ENCODE measurements around the gene TRPC1.

TRPC1 gene

DNA sequence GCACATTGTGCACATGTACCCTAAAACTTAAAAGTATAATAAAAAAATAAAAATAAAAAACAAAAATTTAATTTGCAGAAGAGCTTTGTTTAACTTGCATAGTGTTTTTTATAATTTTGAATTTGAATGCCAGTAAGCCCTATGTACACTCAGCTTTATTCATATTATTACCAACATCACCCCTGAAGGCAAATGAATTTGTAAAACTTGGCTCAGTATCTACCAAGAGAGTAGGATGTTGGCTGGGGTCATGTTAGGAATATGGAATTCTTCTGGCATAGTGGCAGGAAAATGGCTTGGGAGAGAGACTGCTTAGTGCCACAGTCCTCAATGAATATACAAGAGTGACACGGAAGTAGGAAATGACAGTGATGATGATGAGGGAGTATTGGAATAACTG, 30.7 kb downstream of the TRPC1 start:
- DNase-seq (ENCODE audit: low read depth), result no peak

DNA sequence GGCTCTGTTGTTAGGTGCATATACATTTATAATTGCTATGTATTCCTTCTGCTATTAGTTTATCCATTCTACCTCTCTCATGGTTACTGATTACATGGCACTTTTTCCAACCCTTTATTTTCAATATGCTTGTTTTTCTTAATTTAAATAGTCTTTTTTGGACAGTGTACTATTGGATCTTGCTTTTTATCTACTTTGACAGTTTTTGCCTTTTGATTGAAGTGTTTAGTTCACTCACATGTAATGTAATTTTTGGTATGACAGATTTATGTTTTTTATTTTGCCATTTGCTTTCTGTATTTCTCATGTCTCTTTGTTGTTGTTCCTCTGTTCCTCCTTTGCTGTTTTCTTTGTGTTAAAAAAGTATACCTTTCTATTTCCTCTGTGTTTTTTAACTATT, 44.5 kb downstream of the TRPC1 start:
- no peak for DNase-seq (ENCODE audit: low read depth)

DNA sequence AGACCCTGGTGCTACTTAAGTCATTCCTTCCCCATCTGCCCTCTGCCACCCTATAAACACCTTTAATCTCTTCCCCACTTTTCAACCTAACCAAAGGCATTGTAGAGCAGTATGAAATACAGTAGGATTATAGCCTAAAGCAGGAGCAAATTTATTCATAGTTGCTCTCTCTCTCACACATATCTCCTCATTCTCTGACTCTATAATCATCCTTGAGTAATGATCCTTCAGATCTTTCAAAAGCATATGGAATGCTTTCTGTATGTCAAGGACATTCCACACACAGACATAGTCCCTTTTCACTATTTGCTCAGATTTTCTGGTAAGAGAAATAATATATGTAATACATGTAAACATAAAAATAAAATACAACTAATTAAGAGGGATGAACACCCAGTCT, 54.1 kb downstream of the TRPC1 start:
- no peak for DNase-seq (ENCODE audit: low read depth)

DNA sequence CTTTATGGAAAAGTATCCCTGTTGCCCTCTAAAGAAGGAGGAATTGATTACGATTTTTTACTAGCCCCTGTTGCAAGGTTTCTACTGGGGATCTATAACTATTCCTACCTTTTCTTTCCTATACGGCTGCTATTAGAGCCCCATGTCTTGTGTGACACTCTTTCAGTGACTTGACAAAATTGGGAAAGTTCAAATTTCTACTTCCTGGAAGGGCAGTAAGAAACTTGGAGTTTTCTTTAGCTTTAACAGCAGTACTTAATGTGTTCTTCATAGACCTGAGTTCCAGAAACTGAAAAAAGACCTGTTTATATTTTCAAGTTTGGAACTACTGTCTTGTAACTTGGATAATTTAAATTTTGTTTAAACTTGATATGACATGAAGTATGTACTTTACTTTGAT, 54.7 kb downstream of the TRPC1 start:
- DNase-seq (ENCODE audit: low read depth), result no peak

DNA sequence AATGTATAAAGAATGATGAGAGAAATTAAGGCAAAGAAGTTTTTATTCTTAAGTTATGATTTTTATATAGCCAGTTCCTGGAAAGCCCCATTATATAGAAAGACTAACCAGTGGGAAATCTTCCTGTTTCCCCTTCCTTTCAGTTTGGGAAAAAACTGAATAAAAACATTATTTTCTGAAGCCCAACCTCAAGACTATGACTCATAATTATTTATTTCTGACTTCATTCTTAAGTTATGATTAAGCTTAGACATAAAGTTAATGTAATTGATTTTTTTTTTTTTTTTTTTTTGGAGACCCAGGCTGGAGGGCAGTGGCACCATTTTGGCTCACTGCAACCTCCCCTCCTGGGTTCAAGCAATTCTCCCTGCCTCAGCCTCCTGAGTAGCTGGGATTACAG, 55.8 kb downstream of the TRPC1 start:
- DNase-seq (ENCODE audit: low read depth), result peak; percentile 21

DNA sequence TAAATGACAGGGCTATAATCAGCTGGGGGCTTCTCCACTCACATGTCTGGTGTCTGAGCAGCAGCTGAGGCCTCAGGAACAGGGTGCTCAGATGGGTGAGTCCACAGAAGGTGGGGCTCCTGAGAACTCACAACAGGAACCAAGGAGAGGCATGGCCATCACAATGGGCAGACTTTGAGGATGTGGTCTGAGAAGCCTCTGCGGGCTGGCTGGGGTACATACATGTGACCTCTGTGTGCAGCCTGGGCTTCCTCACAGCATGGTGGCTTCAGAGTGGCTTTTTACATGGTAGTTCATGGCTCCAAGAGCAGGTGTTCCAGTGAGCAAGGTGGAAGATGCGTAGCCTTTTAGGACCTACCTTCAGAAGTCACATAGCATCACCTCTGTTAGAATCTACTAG, 58.8 kb downstream of the TRPC1 start:
- no peak for DNase-seq (ENCODE audit: low read depth)

DNA sequence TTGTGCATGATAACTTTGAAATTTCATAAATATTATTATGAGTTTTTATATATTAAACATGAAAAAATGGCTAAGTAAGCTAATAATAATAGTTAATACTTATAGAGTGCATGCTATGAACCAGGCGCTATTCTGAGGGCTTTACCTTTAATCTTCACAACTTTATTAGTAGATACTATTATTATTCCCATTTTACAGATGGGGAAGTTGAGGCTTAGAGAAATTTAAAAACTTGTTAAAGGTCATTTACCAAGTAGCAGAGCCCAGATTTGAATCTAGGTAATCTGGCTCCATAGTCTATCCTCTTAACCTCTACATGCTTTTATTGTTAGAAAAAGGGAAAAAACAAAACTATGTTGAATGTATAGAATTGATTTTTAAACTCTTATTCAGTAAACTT, 60.4 kb downstream of the TRPC1 start:
- DNase-seq (ENCODE audit: low read depth), result no peak

DNA sequence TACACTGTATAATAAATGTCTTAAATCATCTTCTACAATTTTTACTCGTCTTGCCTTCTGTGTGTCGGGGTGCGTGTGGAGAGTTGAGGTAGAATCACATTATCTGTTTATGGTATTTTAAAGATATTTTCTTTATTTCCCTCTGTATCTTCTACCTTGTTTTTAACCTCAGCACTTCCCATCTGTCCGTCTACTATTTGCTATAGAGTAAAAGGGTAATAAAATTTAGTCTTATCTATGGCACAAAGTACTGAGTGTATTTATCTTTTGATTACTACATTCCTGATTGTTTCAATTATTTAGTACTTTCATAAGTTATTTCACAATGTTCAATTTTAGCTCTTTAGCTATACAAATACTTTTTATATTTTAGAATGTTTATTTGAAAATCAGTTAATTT, 62.2 kb downstream of the TRPC1 start:
- DNase-seq (ENCODE audit: low read depth), result no peak

DNA sequence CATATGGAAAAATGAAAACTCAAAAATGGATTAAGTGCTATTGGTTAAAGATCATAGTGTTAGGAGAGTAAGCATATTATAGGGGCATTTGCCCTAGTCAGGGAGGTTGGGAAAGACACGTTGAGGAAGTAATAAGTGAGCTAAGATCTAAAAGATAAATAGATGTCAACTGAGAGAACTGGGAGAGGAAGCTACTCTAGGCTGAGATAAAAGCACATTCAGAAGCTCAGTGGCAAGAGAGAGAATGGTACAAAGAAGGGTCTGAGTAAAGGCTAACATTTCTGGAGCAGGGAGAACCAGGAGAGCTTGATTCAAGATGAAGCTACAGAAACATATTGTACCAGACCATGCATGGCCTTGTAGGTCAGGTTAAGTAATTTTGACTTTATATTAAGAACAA, 63.9 kb downstream of the TRPC1 start:
- DNase-seq (ENCODE audit: low read depth), result no peak

DNA sequence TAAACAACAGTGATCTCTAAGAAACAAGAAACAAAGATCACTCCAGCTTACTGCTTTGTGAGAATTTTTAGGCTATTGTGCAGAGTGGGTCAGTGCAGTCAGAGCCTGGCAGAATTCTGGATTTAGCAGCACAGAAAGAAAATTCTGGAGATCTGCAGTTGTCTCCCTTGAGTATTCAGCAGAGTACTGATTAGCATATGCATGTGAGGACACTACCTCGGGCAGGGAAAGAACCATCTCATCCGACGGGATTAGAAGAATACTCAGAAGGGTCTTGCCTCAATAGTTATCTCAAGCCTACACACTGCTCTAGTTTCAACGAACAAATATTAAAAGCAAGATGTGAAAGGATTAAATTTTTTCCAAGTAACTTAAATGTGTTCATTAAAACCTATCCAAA, 70.7 kb downstream of the TRPC1 start:
- no peak for DNase-seq (ENCODE audit: low read depth)

DNA sequence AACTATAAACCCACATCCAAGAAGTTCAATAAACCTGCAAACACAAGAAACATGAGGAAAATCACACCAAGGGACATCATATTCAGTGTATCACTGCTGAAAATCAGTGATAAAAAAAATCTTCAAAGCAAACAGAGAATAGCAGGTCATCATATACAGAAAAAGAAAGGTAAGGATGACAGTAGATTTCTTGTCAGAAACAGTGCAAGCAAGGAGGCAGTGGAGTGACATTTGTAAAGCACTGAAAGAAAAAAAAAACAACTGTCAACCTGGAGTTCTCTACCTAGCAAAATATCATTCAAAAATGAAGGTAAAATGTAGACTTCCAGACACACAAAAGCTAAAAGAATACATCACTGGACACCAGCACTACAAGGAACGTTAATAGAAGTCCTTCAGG, 71.5 kb downstream of the TRPC1 start:
- DNase-seq (ENCODE audit: low read depth), result no peak

DNA sequence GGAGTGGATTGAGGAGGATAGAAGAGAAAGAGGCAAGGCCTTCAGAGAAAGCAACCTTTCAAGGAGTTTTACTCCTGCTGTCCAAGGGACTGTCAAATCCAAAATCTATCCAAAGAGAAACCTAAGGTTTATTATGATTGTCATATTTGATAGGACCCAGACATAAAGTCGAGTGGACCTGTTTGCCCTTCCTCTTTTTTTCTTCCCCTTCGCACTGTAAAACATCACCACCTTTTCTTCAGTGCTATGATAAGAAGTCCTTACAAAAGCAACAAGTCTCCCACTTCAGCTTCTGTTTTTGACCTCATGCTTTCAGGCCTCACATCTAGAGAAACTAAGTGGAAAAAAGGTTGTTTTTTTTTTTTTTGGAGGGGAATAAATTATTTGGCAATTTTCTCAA, 73.0 kb downstream of the TRPC1 start:
- DNase-seq (ENCODE audit: low read depth), result no peak

DNA sequence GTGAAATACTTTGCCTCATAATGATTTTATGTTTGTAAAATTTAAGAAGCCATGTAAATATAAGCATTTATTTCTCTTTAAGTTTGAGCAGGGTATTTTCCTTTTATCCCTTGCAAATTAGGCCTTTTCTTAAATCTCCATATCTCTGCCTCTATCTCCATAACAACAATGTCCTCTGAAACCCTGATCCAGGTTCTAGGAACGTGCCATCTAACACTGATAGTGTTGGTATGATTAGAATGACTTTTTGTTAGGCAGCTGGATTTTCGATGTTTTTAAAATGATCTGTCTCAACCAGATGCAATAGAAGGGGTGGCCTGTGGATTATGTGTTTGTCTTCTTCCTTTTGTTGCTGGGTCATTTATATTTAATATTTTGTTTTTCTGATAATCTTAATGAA, 77.9 kb downstream of the TRPC1 start:
- DNase-seq (ENCODE audit: low read depth), result no peak

DNA sequence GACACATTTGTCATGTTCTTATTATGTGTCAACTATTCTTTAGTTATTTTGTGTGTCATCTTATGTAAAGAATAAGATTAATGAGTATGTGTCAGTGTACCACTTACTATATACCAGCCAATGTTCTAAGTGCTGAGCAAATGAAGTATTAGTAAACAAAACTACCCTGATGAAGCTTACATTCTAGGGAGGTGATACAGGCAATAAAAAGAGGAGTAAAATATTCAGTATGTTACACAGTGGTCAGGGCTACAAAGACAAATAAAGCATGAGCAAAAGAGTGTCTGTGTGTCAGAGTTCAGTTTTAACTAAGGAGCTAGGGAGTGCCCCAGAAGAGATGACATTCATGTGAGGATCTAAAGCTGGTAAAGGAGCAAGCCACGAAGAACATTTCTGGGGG, 79.1 kb downstream of the TRPC1 start:
- no peak for DNase-seq (ENCODE audit: low read depth)

DNA sequence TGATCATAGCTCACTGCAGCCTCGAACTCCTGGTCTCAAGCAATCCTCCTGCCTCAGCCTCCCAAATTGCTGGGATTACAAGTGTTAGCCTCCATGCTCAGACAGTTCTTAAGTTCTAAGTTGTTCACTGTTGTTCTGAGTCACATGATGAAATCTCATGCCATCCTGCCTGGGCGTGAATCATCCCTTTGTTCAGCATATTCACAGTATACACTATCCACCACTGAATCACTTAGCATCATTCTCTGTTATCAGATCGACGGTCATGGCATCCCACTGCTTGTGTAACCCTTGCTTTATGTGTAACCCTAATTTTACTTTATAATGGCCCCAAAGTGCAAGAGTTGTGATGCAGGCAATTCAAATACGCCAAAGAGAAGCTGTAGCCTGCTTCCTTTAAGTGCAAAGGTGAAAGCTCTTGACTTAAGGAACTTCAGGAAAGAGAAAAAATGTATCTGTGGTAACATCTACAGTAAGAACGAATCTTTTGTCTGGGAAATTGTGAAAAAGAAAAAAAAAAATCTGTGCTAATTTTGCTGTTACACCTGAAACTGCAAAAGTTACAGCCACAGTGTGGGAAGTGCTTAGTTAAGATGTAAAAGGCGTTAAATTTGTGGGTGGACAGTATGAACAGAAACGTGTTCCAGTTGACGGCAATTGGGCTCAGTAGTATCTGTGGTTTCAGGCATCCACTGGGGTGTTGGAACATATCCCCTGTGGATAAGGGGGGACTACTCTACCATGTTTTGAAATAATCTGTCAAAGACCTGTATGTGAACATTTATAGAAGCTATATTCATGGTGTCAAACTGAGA, 84.5 kb downstream of the TRPC1 start:
- peak; percentile 40 for DNase-seq (ENCODE audit: low read depth)

DNA sequence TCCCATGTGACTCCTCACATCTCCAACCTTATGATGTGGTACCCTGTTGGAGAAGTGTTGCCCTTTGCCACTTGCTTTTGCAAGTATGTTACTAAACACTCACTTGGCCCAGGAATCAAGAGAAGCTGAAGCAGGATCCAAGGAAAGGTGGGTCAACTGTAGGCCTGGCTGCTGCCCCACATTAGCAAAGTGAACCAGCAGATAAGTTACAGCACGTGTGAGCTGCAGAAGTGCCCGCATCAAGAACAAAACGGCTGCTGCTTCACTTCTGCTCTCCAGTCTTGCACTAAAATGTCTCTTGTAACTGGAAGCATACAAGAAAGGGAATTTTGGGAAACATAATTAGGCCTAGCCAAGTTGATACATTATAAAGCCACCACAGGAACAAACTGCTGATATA, 85.4 kb downstream of the TRPC1 start:
- DNase-seq (ENCODE audit: low read depth), result no peak

DNA sequence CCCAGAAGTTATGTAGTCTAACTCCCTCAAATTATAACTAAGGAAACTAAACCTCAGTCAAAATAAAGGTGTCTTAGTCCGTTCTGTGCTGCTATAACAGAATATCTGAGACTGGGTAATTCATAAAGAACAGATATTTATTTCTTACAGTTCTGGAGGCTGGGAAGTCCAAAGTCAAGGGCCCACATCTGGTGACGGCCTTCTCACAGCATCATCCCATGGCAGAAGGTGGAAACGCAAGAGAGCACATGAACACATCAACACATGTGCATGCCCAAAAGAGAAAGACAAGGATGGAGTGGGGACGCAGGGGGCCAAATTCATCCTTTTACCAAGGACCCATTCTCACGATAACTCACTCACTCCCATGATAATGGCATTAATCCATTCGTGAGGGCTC, 92.0 kb downstream of the TRPC1 start:
- DNase-seq (ENCODE audit: low read depth), result no peak

DNA sequence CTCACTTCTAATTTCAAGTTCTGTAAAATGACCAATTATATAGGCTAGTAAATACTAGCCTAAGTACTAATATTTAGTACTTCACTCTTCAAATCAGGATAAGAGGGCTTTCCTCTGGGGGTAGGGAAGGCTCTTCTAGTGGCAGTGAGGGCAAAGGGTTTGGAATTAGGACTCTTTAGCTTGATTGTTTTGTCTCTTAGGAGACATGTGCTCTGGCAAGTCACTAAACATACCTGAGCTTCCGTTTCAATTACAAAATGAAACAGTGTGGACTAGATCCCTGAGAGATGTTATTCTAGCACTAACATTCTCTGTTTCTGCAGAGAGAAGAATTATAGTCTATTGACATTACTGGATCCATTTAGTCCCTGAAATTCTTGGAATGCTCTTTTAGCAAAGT, 93.5 kb downstream of the TRPC1 start:
- no peak for DNase-seq (ENCODE audit: low read depth)

DNA sequence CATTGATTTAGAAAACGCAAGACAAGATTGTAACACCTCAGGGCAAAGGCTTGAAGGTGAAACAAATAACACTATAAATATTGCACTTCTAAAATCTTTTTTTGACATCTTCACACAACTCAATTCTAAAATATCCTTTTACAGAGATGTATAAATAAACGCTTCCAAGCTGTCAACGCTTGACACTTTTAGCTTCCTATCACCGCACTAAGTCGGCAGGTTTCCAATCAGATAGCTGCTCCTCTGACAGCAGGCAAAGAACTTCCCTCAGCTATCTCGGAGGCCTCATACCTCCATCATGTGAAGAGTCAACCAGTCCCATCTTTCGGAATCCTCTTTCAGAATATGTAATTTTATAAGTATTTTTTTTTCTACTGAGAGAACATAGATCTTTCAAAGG, 94.1 kb downstream of the TRPC1 start:
- DNase-seq (ENCODE audit: low read depth), result no peak

DNA sequence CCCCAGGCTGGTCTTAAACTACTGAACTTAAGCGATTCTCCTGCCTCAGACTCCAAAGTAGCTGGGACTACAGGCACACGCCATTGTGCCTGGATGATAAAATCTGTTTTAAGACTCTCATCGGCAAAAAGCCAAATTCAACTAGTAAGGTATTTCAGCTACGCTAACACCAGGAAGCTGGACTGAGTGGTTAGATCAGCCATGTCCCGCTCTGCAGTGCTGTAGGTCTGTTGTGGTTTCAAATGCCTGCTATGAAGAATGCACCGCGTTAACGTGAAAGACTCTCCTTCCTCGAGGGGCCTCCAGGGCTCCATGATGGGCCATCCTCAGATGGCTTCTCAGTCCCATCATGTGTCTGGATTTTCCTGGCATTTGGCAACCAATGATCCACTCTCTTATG, 94.8 kb downstream of the TRPC1 start:
- DNase-seq (ENCODE audit: low read depth), result no peak

DNA sequence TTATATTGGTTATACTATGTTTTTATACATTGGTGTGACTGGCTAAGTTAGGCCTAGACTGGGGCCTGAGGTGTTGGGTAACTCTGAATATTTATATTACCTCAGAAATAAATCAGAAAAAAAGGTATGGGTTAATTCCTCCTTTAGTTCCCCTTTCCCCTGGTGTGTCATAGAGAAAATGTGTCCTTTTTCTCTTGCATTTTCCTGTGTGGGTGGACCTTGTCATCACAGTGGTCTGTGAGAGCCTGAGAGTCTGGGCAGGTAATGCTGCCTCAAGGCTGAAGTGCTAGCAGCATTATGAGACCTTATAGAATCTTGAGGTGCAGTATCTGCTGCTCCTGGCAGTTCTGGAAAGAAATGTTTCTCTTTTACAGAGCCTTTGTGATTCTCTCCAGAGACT, 95.3 kb downstream of the TRPC1 start:
- DNase-seq (ENCODE audit: low read depth), result no peak

DNA sequence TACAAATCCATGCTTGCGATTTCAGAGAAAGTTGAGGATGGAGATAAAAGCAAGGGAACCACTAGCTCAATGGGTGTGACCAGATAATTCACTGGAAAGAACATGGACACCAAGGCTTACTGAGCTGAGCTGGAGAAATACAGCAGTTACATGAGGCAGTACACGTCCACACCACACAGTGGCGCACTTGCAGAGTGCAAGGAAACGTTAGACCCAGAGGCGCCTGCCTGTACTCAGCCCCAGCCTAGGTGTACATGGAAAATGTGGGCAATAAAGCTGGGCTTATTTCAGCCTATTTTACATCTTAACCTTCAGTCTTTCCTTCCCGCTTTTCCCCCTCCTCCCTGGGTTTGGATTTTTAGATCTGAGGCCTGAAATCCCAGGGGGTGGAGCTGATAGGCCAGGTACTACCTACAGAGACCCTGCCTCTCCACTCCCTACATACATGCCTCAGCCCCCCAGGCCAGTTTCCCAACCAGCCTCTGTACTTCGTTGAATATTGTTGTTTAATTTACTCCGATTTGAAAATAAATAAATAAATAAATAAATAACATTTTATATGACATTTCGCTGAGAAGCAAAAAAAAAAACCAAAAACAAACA, 105.0 kb downstream of the TRPC1 start:
- DNase-seq (ENCODE audit: low read depth), result peak; percentile 61

DNA sequence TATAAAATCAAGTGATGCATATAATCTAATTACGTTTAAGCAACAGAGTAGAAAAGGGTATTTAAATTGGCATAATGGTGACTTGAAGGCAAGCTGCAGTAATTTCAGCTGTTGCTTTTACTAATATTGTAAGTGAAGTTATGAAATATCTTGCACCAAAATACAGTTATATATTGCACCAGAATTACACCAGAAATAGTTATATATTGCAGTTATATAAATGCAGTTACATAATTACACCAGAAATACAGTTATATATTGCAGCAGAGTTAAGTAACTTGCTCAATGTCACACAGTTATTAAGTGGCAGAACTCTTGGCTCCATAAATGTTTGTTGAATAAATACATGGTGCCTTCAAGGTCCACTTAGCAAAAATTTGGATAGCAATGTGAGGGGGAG, 113.7 kb downstream of the TRPC1 start:
- DNase-seq (ENCODE audit: low read depth), result no peak

DNA sequence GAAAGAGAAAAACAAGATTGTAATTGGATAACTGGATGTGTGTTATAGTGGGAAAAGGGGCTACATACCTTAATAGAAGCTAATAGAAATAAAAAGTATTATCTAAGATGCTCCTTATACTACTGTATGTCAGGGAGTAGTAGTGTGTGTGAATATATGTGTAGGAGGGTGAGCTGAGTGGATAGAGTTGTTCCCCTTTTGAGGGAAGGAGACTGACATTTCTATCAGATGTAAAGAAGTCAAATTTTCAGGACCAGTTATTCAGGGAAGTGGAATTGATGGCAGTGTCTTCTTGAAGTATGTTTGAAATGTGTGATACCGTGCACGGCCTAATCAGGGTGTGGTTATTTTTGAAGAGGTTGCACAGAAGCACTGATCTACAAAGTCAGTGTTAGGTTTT, 116.0 kb downstream of the TRPC1 start:
- DNase-seq (ENCODE audit: low read depth), result no peak
